HL-60 (cell line): ENCODE measurements around the gene KCNQ1.

Experiments
- CTCF ChIP-seq: IDR thresholded peaks from one replicate; pipeline ENCODE4 v1.5.1; 2011; ENCODE audit warnings: low read length, control low read depth, inconsistent platforms; ENCODE audit not compliant: insufficient read depth
- GABPA ChIP-seq: IDR thresholded peaks from 2 replicates; pipeline ENCODE4 v1.6.1; 2012; ENCODE audit warnings: low read depth
- POLR2AphosphoS5 ChIP-seq: IDR thresholded peaks from 2 replicates; pipeline ENCODE4 v1.6.1; 2012; ENCODE audit warnings: low read depth
- REST ChIP-seq: IDR thresholded peaks from 2 replicates; pipeline ENCODE4 v1.6.1; 2012; ENCODE audit warnings: low read depth; ENCODE audit not compliant: insufficient replicate concordance

DNA sequence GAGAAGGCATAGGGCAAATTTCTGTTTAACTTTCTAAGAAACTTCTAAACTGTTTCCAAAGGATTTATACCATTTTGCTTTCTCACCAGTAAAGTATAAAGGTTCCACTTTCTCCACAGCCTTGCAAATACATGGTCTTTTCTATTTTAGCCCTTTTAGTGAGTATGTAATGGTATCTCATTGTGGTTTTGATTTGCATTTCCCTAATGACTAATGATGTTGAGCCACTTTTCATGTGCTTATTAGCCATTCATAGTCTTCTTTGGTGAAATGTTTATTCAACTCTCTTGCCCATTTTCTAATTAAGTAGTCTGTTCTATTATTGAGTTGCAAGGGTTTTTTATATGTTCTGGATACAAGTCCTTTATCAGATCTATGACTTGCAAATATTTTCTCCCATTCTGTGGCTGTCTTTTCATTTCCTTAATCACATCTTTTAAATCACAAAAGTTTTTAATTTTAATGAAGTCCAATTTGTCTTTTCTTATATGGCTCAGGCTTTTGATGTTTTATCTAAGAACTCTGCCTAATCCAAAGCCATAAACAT lies 338.8 kb downstream of the KCNQ1 start:
- no peak for TF ChIP-seq REST
- no peak for TF ChIP-seq GABPA
- no peak for TF ChIP-seq POLR2AphosphoS5
- no peak for TF ChIP-seq CTCF
